ENCODE measurements around the gene FEM1A.
"Not testable (repeated sequence)": the region's sequence is repeated elsewhere in the genome, so short reads cannot be mapped to it uniquely, and the experiment has no call there.

FEM1A gene

DNA sequence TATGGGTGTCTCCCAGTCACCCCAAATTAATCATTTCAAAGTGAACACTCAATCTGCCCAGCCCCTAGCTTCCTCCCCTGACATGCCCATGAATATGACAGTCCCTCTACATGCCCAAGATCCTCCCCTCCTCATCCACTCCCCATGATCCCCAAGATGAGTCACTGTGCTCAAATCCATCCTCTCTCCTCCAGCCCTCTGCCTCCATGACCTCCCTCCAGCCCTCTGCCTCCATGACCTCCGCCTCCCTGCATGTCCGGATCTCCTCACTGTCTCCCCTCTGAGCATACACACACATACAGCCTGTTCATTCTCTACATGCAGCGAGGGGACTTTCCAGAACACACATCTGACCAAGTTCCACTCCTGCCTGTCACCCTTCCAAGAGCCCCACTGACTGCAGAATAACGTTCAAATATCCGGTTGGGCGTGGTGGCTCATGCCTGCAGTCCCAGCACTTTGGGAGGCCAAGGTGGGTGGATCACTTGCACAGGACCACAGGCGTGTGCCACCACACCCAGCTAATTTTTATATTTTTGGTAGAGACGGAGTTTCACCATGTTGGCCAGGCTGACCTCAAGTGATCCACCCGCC lies 18.4 kb upstream of the FEM1A start:
- in situ Hi-C loops (cut with MboI; ENCODE audit: low sequenced_read_pairs) = no loop called here

DNA sequence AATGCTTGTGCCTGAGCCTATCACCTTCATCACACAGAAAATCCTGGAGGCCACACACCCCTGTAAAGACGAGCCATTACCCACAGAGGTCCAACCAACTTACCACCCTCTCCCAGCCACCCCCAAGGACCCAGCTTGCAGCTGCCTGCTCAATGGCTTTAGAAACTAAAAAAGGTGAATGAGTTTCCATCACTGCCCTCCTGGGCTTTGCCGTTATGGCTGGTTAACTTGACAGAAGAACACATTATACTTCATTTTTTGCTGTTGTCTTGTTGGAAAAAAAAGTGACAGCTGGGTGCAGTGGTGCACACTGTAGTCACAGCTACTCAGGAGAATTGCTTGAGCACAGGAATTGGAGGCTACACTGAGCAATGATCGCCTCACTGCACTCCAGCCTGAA lies 17.4 kb upstream of the FEM1A start:
- in situ Hi-C loops (cut with MboI; ENCODE audit: low sequenced_read_pairs) = no loop called here

DNA sequence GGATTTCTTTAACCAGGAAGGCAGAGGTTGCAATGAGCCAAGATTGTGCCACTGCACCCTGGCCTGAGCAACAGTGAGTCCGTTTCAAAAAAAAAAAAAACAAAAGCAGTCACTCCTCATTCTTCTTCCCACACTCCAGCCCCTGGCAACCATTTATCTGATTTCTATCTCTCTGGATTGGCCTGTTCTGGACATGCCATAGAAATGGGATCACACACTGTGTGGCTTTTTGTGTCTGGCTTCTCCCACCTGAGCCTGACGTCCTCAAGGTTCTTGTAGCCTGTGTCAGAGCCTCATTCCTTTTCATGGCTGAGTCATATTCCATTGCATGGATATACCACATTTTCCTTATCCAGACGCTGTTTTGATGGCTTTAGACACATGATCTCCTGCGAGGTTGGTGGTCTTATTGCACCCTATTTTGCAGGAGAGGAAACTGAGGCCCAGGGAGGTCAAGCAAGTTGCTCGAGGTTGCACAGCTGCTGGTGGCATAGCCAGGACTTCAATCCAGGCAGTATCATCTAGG lies 15.8 kb upstream of the FEM1A start:
- in situ Hi-C loops (cut with MboI; ENCODE audit: low sequenced_read_pairs) = no loop called here

- in situ Hi-C loops (cut with MboI; ENCODE audit: low sequenced_read_pairs) = no loop called here
Measured at GRCh38 chr19:4776436-4777211, 14.9 kb upstream of the FEM1A start.

DNA sequence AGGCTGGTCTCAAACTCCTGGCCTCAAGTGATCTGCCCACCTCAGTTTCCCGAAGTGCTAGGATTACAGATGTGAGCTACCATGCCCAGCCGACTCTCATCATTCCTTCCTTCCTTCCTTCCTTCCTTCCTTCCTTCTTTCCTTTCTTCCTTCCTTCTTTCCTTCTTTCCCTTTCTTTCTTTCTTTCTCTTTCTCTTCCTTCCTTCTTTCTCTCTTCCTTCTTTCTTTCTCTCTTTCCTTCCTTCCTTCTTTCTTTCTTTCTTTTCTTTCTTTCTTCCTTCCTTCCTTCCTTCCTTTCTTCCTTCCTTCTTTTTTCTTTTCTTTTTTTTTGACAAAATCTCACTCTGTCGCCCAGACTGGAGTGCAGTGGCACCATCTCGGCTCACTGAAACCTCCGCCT lies 13.4 kb upstream of the FEM1A start:
- in situ Hi-C loops (cut with MboI; ENCODE audit: low sequenced_read_pairs) = not testable (repeated sequence)

GRCh38 chr19:4780860-4781259 lies 10.7 kb upstream of the FEM1A start:
- in situ Hi-C loops (cut with MboI; ENCODE audit: low sequenced_read_pairs) = no loop called here

DNA sequence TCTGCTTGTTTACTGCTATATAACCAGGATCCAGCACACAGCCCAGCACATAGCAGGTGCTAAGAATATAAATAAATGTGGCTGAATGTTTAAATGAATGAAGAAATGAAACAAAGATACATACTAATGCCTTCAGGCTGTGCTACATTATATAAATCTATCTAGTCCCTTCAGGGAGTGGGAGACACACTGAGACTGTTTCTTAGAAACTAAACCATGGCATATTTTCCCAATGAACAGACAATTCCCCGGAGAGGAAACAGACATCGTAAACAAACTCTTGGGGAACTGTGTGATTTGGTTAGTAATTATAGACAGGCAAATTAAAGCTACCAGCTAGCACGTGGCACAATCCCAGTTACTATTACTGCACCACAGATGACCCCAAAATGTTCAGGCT lies 9.7 kb upstream of the FEM1A start:
- in situ Hi-C loops (cut with MboI; ENCODE audit: low sequenced_read_pairs) = no loop called here

GRCh38 chr19:4786412-4787016 lies 5.0 kb upstream of the FEM1A start:
- in situ Hi-C loops (cut with MboI; ENCODE audit: low sequenced_read_pairs) = not testable (repeated sequence)

GRCh38 chr19:4792019-4792865 lies 708 bp downstream of the FEM1A start:
- in situ Hi-C loops (cut with MboI; ENCODE audit: low sequenced_read_pairs) = not testable (repeated sequence)

- in situ Hi-C loops (cut with MboI; ENCODE audit: low sequenced_read_pairs) = not testable (repeated sequence)
Measured at GRCh38 chr19:4792866-4793195, 1.3 kb downstream of the FEM1A start.

- in situ Hi-C loops (cut with MboI; ENCODE audit: low sequenced_read_pairs) = not testable (repeated sequence)
Measured at GRCh38 chr19:4793278-4793677, 1.7 kb downstream of the FEM1A start.

DNA sequence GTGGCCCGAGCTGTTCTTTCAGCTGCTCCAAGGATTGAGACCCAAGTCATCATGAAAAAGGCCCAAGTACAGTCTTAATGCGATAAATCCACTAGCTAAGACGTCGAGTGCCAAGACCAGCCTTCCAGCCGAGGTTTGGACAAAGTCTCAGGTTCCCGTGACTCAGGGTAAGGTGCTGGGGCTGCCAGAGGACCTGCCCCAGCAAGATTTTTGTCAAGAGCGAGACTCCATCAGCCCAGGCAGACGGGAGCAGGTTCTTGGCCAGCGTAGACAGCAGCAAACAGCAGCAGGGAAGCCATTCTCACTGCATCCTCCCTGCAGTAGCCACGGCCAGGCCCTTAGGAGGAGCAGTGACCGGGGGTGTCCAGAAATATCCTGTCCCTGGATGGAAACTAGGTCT lies 3.4 kb downstream of the FEM1A start:
- in situ Hi-C loops (cut with MboI; ENCODE audit: low sequenced_read_pairs) = no loop called here

DNA sequence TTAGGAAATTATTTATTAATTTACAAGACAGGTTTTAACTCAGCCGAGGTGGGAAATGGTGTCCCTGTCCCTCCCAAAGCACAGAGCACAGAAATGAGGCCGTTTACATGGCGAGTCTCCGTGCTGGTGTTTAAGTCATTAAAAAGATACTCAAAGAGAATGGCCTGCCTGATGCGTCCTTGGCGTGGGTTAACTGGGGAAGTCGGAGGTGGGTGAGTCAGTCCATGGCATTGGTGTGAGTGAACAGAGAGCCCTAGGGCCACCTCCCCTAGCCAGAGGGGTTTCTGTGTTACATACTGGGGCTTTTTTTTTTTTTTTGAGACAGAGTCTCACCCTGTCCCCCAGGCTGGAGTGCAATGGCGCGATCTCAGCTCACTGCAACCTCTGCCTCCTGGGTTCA lies 3.9 kb downstream of the FEM1A start:
- in situ Hi-C loops (cut with MboI; ENCODE audit: low sequenced_read_pairs) = no loop called here

- in situ Hi-C loops (cut with MboI; ENCODE audit: low sequenced_read_pairs) = no loop called here
Measured at GRCh38 chr19:4800591-4801081, 9.1 kb downstream of the FEM1A start.

DNA sequence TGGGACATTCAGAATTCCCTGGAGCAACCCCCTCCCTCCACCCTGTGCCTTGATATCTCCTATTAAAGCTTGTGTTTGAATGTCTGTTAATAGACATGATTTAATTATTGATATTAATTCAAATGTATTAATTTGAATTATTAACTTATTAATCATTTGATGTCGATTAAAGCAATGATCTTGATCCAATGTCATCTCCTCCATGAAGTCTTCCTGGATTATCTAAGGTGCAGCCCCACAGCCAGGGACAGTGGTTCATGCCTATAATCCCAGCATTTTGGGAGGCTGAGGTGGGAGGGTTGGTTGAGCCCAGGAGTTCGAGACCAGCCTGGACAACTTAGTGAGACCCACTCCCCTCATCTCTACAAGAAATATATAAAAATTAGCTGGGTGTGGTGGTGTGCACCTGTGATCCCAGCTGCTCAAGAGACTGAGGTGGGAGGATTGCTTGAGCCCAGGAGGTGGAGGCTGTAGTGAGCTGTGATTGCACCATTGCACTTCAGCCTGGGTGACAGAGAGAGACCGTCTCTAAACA lies 9.6 kb downstream of the FEM1A start:
- in situ Hi-C loops (cut with MboI; ENCODE audit: low sequenced_read_pairs) = no loop called here

GRCh38 chr19:4802711-4803110 lies 11.2 kb downstream of the FEM1A start:
- in situ Hi-C loops (cut with MboI; ENCODE audit: low sequenced_read_pairs) = no loop called here

DNA sequence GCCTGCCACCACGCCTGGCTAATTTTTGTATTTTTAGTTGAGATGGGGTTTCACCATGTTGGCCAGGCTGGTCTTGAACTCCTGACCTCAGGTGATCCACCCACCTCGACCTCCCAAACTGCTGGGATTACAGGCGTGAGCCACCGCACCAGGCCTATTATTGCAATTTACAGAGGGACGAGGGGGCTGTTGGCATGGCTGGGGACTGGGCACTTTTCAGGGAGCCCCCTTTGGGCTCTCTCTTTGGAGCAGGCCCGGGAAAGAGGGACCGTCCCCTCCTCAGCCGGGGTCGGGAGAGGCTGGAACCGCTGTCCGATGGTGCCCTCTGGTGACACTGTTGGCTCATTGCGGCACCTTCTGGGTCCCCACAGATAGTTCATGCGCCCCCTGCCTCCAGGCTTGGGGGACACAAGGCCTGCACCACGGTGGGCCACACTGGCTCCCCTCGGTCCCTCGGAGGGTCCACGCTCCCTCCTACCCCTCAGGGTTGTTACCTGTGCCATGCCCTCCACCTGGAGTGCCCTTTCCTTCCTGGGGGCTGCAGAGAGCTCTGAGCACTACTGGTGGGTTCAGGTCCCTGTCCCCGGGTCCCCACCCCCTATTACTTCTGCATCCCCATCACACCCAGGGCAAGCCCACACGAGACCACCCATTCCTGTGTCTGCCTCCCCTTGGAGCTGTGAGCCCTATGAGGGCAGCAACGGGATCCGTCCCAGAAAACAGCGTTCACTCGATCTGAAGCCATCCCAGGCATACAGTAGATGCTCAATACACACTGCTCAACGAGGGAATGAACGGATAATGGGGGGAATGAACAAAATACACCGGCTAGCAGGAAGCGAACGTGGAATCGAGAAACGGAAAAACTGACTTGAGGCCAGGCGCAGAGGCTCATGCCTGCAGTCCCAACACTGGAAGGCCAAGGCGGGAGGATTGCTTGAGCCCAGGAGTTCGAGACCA lies 12.5 kb downstream of the FEM1A start:
- in situ Hi-C loops (cut with MboI; ENCODE audit: low sequenced_read_pairs) = no loop called here

- in situ Hi-C loops (cut with MboI; ENCODE audit: low sequenced_read_pairs) = not testable (repeated sequence)
Measured at GRCh38 chr19:4805140-4805539, 13.6 kb downstream of the FEM1A start.

- in situ Hi-C loops (cut with MboI; ENCODE audit: low sequenced_read_pairs) = no loop called here
Measured at GRCh38 chr19:4806384-4806783, 14.8 kb downstream of the FEM1A start.

DNA sequence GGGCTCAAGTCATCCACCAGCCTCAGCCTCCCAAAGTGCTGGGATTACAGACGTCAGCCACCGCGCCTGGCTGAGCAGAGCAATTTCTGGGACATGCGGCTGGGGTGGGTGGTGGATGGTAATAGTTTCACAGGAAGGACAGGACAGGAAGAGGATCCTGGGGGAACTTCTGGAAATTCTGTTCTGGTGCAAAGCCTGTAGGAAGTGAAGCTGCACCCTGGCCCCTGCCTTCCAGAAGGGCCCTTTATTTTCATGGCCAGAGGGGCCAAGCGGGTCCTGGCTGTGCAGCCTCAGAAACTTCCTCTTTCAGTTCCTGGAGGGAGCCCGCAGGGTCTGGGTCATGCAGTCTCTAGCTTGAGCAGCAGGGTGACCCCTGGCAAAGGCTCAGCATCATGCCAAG lies 15.7 kb downstream of the FEM1A start:
- in situ Hi-C loops (cut with MboI; ENCODE audit: low sequenced_read_pairs) = no loop called here
